Measurements from ENCODE around the gene PFKFB4. TPM values are rescaled to one million over a fixed set of nuclear protein-coding genes. Genes with fewer than 3 reads are reported as not detected.
A peak's percentile ranks its signal among the peaks of the same experiment; 100 is the strongest.
"Not testable (repeated sequence)": the region's sequence is repeated elsewhere in the genome, so short reads cannot be mapped to it uniquely, and the experiment has no call there.

Gene PFKFB4
- total and polyA plus RNA-seq, 2 donors (not counting 1 experiment from before 2014, with no cell fraction given), result 1.3 to 3.3 TPM

DNA sequence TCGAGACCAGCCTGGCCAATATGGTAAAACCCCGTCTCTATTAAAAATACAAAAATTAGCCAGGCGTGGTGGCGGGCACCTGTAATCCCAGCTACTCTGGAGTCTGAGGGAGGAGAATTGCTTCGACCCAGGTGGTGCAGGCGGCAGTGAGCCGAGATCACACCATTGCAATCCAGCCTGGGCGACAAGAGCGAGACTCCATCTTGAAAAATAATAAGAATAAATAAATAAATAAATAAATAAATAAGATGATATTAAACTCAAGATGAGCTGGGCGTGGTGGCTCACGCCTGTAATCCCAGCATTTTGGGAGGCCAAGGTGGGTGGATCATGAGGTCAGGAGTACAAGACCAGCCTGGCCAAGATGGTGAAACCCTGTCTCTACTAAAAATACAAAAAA, 75.7 kb downstream of the PFKFB4 start:
- peaks cover 38 to 40% of the 10 kb centered on the region in 2 donors for H3K4me1 ChIP-seq (ENCODE audit: control insufficient read depth in 2 of 2, insufficient read depth in 2 of 2, low read length in 2 of 2)
- peaks cover 30% of the 10 kb centered on the region for H3K79me2 ChIP-seq (ENCODE audit: control insufficient read depth, insufficient read depth, low read length)
- H3K27ac Mint-ChIP-seq; H3K9me3 ChIP-seq (ENCODE audit: control extremely low read depth in 1 of 3, control insufficient read depth in 2 of 3, insufficient read depth in 1 of 3, low read length in 2 of 3); H3K27me3 Mint-ChIP-seq; H3K4me2 ChIP-seq (replicated peaks; ENCODE audit: low read depth, low read length, poor library complexity, severe bottlenecking); intact Hi-C loops (cut with micrococcal nuclease); H2AFZ ChIP-seq (ENCODE audit: insufficient read depth, low read depth, low read length, poor library complexity, severe bottlenecking); H3K27ac ChIP-seq (ENCODE audit: low read length in 2 of 2); H3K9me3 Mint-ChIP-seq (ENCODE audit: insufficient read depth); H3K27me3 ChIP-seq (replicated peaks in 1 of 4; ENCODE audit: control extremely low read depth in 1 of 4, control insufficient read depth in 3 of 4, insufficient read depth in 4 of 4, low read length in 3 of 4); H3K4me3 ChIP-seq (ENCODE audit: control extremely low read depth in 1 of 5, extremely low read depth in 1 of 5, insufficient read depth in 1 of 5, low read depth in 2 of 5, low read length in 4 of 5); H3K36me3 ChIP-seq (replicated peaks in 1 of 2; ENCODE audit: control extremely low read depth in 1 of 2, control insufficient read depth in 1 of 2, extremely low read depth in 1 of 2, insufficient read depth in 2 of 2, low read length in 1 of 2); H4K20me1 ChIP-seq (ENCODE audit: control insufficient read depth, insufficient read depth, low read length, poor library complexity, severe bottlenecking); CTCF ChIA-PET; ATAC-seq (ENCODE audit: low read depth); POLR2A ChIA-PET; H3K4me3 Mint-ChIP-seq; H3K9ac ChIP-seq (ENCODE audit: low read length); DNase-seq: not testable (repeated sequence)
- peaks cover 35% of the 10 kb centered on the region for H3K4me1 Mint-ChIP-seq
- WGBS (ENCODE audit: insufficient coverage), result no CpG with 5 or more reads among the region's 11 CpGs

DNA sequence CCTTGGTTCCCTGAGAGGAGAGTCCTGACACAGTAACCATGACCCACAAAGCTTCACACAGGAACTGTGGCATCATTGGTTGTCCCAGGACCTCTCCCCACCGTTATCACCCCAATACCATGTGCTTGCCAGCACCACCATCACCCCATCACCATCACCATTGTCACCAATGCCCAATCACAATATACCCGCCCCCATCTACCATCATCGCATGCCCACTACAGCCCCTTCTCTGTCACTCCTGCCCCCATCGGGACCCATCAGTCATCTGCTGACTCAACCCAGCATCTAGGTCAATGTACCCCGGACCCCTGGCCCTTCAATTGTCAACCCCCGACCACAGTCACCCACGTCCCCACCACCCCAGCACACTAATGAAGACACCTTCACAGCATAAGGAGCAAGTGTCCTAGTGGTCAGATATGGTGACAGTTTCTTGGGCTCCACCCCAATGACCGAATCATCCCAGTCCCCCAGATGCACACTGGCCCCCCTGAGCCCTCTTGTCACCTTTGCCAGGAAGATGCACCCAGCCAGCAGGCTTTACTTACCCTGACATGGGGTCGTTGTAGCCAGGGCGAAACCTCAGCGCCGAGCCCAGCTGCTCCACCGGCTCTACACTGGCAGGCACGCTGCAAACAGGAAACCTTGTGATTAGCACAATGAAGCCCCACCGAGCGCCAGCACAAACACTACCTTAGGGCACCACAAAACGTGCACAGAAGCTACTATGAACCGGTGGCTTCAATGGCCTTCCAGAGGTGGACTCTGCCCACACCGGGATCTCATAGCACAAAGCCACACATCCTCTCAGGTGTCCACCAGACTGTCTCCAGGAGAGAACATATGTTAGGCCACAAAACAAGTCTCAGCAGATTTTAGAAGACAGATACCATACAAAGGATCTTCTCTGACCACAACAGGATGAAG, 77.7 kb downstream of the PFKFB4 start:
- Mint-ChIP-seq H3K27ac (peak overlapping the region; percentile 99), H3K4me1 (peaks cover 45% of the 10 kb centered on the region), H3K27me3 (no peaks in the 10 kb centered on the region), H3K4me3 (peak overlapping the region; percentile 86), H3K9me3 (ENCODE audit: insufficient read depth) (no peaks in the 10 kb centered on the region)
- DNase-seq (peak; percentile 72), ATAC-seq (ENCODE audit: low read depth) (peak; percentile 78)
- POLR2A ChIA-PET, result interaction anchor here (0.6 to 1.9 kb wide), 4 partner anchors 12 to 43 kb away, joined by 3 to 9 read pairs (median 4); a partner anchor contains a TSS
- H3K79me2 ChIP-seq (ENCODE audit: control insufficient read depth, insufficient read depth, low read length), result peaks cover 43% of the 10 kb centered on the region
- H3K36me3 ChIP-seq (replicated peaks in 1 of 2; ENCODE audit: control extremely low read depth in 1 of 2, control insufficient read depth in 1 of 2, extremely low read depth in 1 of 2, insufficient read depth in 2 of 2, low read length in 1 of 2), result peaks cover 0 to 2% of the 10 kb centered on the region in 2 experiments
- H3K4me3 ChIP-seq (ENCODE audit: control extremely low read depth in 1 of 5, extremely low read depth in 1 of 5, insufficient read depth in 1 of 5, low read depth in 2 of 5, low read length in 4 of 5), result peak overlapping the region in 4 of 5 experiments; percentile 37 to 52 (median 44)
- peak overlapping the region; percentile 63 for H3K4me2 ChIP-seq (replicated peaks; ENCODE audit: low read depth, low read length, poor library complexity, severe bottlenecking)
- H3K27ac ChIP-seq (ENCODE audit: low read length in 2 of 2), result peak overlapping the region; percentile 85 to 89
- H3K4me1 ChIP-seq (ENCODE audit: control insufficient read depth in 2 of 2, insufficient read depth in 2 of 2, low read length in 2 of 2), result peaks cover 38 to 45% of the 10 kb centered on the region in 2 donors
- CTCF ChIA-PET, result interaction anchor here (0.7 to 17.7 kb wide), 6 partner anchors 12 to 112 kb away, joined by 3 to 240 read pairs (median 9); partner anchors contain the start of gene SHISA5
- WGBS (ENCODE audit: insufficient coverage), result 23% methylated on average over 16 of the region's 19 CpGs
- TF ChIP-seq, protein P1, sequence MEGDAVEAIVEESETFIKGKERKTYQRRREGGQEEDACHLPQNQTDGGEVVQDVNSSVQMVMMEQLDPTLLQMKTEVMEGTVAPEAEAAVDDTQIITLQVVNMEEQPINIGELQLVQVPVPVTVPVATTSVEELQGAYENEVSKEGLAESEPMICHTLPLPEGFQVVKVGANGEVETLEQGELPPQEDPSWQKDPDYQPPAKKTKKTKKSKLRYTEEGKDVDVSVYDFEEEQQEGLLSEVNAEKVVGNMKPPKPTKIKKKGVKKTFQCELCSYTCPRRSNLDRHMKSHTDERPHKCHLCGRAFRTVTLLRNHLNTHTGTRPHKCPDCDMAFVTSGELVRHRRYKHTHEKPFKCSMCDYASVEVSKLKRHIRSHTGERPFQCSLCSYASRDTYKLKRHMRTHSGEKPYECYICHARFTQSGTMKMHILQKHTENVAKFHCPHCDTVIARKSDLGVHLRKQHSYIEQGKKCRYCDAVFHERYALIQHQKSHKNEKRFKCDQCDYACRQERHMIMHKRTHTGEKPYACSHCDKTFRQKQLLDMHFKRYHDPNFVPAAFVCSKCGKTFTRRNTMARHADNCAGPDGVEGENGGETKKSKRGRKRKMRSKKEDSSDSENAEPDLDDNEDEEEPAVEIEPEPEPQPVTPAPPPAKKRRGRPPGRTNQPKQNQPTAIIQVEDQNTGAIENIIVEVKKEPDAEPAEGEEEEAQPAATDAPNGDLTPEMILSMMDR (IDR thresholded peaks at IDR 0.05), result no peak
- TF ChIP-seq EZH2 (IDR thresholded peaks at IDR 0.05; ENCODE audit: borderline replicate concordance, insufficient read depth, low read depth, low read length, poor library complexity, severe bottlenecking), result no peak
- intact Hi-C loops (cut with micrococcal nuclease), result loop anchor here (1.0 kb wide), 1 partner anchor 28 kb away; no protein-coding TSS in a partner anchor
- H3K27me3 ChIP-seq (replicated peaks in 1 of 4; ENCODE audit: control extremely low read depth in 1 of 4, control insufficient read depth in 3 of 4, insufficient read depth in 4 of 4, low read length in 3 of 4), result no peaks in the 10 kb centered on the region
- no peaks in the 10 kb centered on the region for H4K20me1 ChIP-seq (ENCODE audit: control insufficient read depth, insufficient read depth, low read length, poor library complexity, severe bottlenecking)
- H3K9ac ChIP-seq (ENCODE audit: low read length), result peak overlapping the region; percentile 46
- H3K9me3 ChIP-seq (ENCODE audit: control extremely low read depth in 1 of 3, control insufficient read depth in 2 of 3, insufficient read depth in 1 of 3, low read length in 2 of 3), result no peaks in the 10 kb centered on the region
- H2AFZ ChIP-seq (ENCODE audit: insufficient read depth, low read depth, low read length, poor library complexity, severe bottlenecking), result peak overlapping the region; percentile 83

All from B cell (primary cell).